ENCODE measurements around the gene OR2AG1. TPM values are rescaled to one million over a fixed set of nuclear protein-coding genes. Genes with fewer than 3 reads are reported as not detected.

Gene OR2AG1
- total RNA-seq, 1 experiment from 2014 or later, result not detected

DNA sequence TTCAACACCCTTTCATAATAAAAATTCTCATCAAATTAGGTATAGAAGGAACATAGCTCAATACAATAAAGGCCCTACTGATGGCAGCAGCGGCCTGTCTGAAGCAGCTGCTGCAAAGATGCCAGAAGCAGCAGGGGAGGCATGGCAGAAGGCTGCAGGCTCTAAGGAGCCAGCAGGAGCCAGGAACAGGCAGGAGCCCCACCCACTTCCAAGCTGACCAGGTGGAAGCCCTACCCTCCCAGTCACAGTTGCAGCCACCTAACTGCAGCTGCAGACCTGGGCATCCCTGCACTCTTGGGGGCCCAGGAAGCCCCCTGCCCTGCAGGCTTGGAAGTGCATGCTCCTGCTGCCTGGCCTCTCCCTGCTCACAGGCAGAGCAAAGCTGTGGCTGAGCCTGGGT lies 34.9 kb downstream of the OR2AG1 start:
- no peak overlapping the region for H3K27ac ChIP-seq (ENCODE audit: low read depth, low read length, poor library complexity, severe bottlenecking)
- H3K4me3 ChIP-seq (ENCODE audit: low read depth, low read length, poor library complexity, severe bottlenecking), result no peak overlapping the region
- POLR2A ChIA-PET (ENCODE audit: low non-redundant PET), result no interaction called here
- CTCF ChIA-PET, result interaction anchor here (0.7 kb wide), 1 partner anchor 1030 kb away, joined by 3 read pairs; no protein-coding TSS in a partner anchor
- no peaks in the 10 kb centered on the region for H3K27me3 ChIP-seq (replicated peaks; ENCODE audit: insufficient read depth, low read depth, low read length, poor library complexity)
- TF ChIP-seq CTCF (conservative IDR thresholded peaks at IDR 0.05; ENCODE audit: low read depth, low read length), result no peak
- no peak for TF ChIP-seq EZH2 (IDR thresholded peaks at IDR 0.05; ENCODE audit: borderline replicate concordance, low read depth, low read length, poor library complexity, severe bottlenecking)
- no peaks in the 10 kb centered on the region for H3K36me3 ChIP-seq (ENCODE audit: insufficient read depth, low read length, poor library complexity, severe bottlenecking)
- intact Hi-C loops (cut with micrococcal nuclease; ENCODE audit: unreplicated experiment), result no loop called here
- no peaks in the 10 kb centered on the region for H3K9me3 ChIP-seq (ENCODE audit: low read depth, low read length, poor library complexity, severe bottlenecking)
- DNase-seq (ENCODE audit: low spot score), result peak; percentile 4
- BruUV-seq (replicated peaks), result no TSS peak
- H3K4me1 ChIP-seq (ENCODE audit: insufficient read depth, low read length, poor library complexity, severe bottlenecking), result no peaks in the 10 kb centered on the region

DNA sequence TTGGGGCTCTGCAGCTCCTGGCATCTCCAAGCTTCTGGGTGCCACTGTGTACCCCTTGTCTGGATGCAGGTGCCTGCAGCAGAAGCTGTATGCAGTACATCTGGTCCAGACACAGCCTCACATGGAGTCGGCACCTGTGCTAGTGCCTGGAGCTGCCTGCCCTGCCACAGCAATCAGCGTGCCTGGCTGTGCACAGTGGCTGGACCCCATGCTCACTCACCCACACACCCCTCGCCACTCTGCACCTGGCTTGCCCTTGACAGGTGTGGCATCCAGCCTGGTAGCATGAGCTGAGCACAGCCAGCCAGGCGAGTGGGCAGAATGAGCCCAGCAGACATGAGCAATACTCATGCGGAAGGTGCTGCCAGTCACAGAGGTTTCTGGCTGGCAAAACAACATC lies 36.1 kb downstream of the OR2AG1 start:
- intact Hi-C loops (cut with micrococcal nuclease; ENCODE audit: unreplicated experiment), result no loop called here
- no peaks in the 10 kb centered on the region for H3K27me3 ChIP-seq (replicated peaks; ENCODE audit: insufficient read depth, low read depth, low read length, poor library complexity)
- no peak overlapping the region for H3K27ac ChIP-seq (ENCODE audit: low read depth, low read length, poor library complexity, severe bottlenecking)
- H3K9me3 ChIP-seq (ENCODE audit: low read depth, low read length, poor library complexity, severe bottlenecking), result no peaks in the 10 kb centered on the region
- CTCF ChIA-PET, result no interaction called here
- POLR2A ChIA-PET (ENCODE audit: low non-redundant PET), result no interaction called here
- no peak overlapping the region for H3K4me3 ChIP-seq (ENCODE audit: low read depth, low read length, poor library complexity, severe bottlenecking)
- no peaks in the 10 kb centered on the region for H3K4me1 ChIP-seq (ENCODE audit: insufficient read depth, low read length, poor library complexity, severe bottlenecking)
- DNase-seq (ENCODE audit: low spot score), result no peak
- H3K36me3 ChIP-seq (ENCODE audit: insufficient read depth, low read length, poor library complexity, severe bottlenecking), result no peaks in the 10 kb centered on the region
- no TSS peak for BruUV-seq (replicated peaks)
- TF ChIP-seq CTCF (conservative IDR thresholded peaks at IDR 0.05; ENCODE audit: low read depth, low read length) (no peak), EZH2 (IDR thresholded peaks at IDR 0.05; ENCODE audit: borderline replicate concordance, low read depth, low read length, poor library complexity, severe bottlenecking) (no peak)

DNA sequence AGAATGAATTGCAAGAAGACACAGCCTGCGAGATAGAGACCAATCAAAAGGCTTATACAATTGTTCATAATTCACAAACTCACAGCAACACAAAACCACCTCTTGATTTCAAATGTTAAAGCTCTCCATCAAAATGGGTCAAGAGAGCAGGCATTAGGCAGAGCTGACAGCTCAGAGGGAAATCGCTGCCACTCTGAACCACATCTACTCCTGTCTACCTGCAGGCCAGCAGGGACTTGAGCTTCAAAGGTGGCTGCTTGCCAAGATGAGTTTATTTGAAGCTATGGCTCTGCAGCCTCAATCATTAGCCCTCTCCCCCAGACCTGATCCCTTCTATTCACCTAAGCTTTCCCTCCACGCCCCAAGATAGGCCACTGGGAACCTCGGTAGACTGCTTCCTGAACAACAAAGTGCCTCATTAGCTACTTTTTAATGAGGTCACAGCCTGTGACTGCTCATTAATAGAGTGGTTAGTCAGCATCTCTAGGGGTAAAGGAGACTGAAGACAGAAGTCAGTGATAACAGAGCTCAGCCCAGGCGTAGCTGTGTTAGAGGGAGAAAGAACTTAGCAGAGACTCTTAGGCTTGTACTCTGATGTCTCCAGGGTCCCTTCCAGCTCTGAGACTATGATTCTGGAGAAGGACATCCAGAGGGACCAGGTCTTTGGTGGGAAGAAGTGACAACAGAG lies 41.5 kb downstream of the OR2AG1 start:
- Histone ChIP-seq H3K27me3 (replicated peaks; ENCODE audit: insufficient read depth, low read depth, low read length, poor library complexity) (no peaks in the 10 kb centered on the region), H3K27ac (ENCODE audit: low read depth, low read length, poor library complexity, severe bottlenecking) (no peak overlapping the region), H3K4me3 (ENCODE audit: low read depth, low read length, poor library complexity, severe bottlenecking) (no peak overlapping the region), H3K9me3 (ENCODE audit: low read depth, low read length, poor library complexity, severe bottlenecking) (no peaks in the 10 kb centered on the region), H3K4me1 (ENCODE audit: insufficient read depth, low read length, poor library complexity, severe bottlenecking) (no peaks in the 10 kb centered on the region), H3K36me3 (ENCODE audit: insufficient read depth, low read length, poor library complexity, severe bottlenecking) (no peaks in the 10 kb centered on the region)
- intact Hi-C loops (cut with micrococcal nuclease; ENCODE audit: unreplicated experiment), result no loop called here
- BruUV-seq (replicated peaks), result no TSS peak
- DNase-seq (ENCODE audit: low spot score), result no peak
- TF ChIP-seq CTCF (conservative IDR thresholded peaks at IDR 0.05; ENCODE audit: low read depth, low read length) (no peak), EZH2 (IDR thresholded peaks at IDR 0.05; ENCODE audit: borderline replicate concordance, low read depth, low read length, poor library complexity, severe bottlenecking) (no peak)
- ChIA-PET POLR2A (ENCODE audit: low non-redundant PET) (no interaction called here), CTCF (no interaction called here)
